Pons (tissue), 1 donor: ENCODE measurements around the gene ZNF385A.

Source experiments
- DNase-seq: peaks from one replicate; pipeline ENCODE4 v3.0.0-alpha.2; 2016; ENCODE audit warnings: low spot score

ZNF385A gene

GRCh38 chr12:54373649-54374561 is 10.6 kb downstream of the ZNF385A start:
- DNase-seq, result no peak

GRCh38 chr12:54372113-54372806 is 12.3 kb downstream of the ZNF385A start:
- no peak for DNase-seq

- no peak for DNase-seq
Measured at GRCh38 chr12:54371328-54372112, 13.0 kb downstream of the ZNF385A start.

GRCh38 chr12:54370171-54370730 is 14.3 kb downstream of the ZNF385A start:
- no peak for DNase-seq

- no peak for DNase-seq
Measured at GRCh38 chr12:54369597-54370131, 14.9 kb downstream of the ZNF385A start.

GRCh38 chr12:54368709-54369596 is 15.6 kb downstream of the ZNF385A start:
- peak; percentile 91 for DNase-seq

- DNase-seq, result no peak
Measured at GRCh38 chr12:54368025-54368708, 16.4 kb downstream of the ZNF385A start.

- DNase-seq, result peak; percentile 71
Measured at GRCh38 chr12:54364413-54364812, 20.1 kb downstream of the ZNF385A start, which contains the start of gene GPR84. GPR84 (minus strand) TSS chr12:54364486; CDS start chr12:54363851, 635 bp downstream.

GRCh38 chr12:54363618-54364017 is 20.9 kb downstream of the ZNF385A start:
- no peak for DNase-seq

GRCh38 chr12:54363047-54363446 is 21.5 kb downstream of the ZNF385A start:
- no peak for DNase-seq

GRCh38 chr12:54360717-54361456 is 23.6 kb downstream of the ZNF385A start:
- DNase-seq, result peak; percentile 82

GRCh38 chr12:54359762-54360351 is 24.7 kb downstream of the ZNF385A start:
- no peak for DNase-seq

GRCh38 chr12:54358945-54359761 is 25.4 kb downstream of the ZNF385A start:
- peak; percentile 100 for DNase-seq

GRCh38 chr12:54358191-54358944 is 26.2 kb downstream of the ZNF385A start:
- DNase-seq, result peak; percentile 52

- no peak for DNase-seq
Measured at GRCh38 chr12:54357506-54358190, 26.9 kb downstream of the ZNF385A start.

GRCh38 chr12:54356951-54357356 is 27.6 kb downstream of the ZNF385A start:
- DNase-seq, result no peak

GRCh38 chr12:54356228-54356627 is 28.3 kb downstream of the ZNF385A start:
- DNase-seq, result no peak
